Activated T-helper 1 cell treated with anti-CD3 and anti-CD28 coated beads, Interleukin-2, amount 50 U/mL, for 16 hours (primary cell): Measurements from ENCODE around the gene SGMS1.
"Not testable (repeated sequence)": the region's sequence is repeated elsewhere in the genome, so short reads cannot be mapped to it uniquely, and the experiment has no call there.

Experiments used
- DNase-seq, 2 donors: peaks; one replicate each; pipeline ENCODE4 v3.0.0-alpha.2; 2020; ENCODE audit warnings: low read depth in 1 of 2, low spot score in 1 of 2

Gene SGMS1

DNA sequence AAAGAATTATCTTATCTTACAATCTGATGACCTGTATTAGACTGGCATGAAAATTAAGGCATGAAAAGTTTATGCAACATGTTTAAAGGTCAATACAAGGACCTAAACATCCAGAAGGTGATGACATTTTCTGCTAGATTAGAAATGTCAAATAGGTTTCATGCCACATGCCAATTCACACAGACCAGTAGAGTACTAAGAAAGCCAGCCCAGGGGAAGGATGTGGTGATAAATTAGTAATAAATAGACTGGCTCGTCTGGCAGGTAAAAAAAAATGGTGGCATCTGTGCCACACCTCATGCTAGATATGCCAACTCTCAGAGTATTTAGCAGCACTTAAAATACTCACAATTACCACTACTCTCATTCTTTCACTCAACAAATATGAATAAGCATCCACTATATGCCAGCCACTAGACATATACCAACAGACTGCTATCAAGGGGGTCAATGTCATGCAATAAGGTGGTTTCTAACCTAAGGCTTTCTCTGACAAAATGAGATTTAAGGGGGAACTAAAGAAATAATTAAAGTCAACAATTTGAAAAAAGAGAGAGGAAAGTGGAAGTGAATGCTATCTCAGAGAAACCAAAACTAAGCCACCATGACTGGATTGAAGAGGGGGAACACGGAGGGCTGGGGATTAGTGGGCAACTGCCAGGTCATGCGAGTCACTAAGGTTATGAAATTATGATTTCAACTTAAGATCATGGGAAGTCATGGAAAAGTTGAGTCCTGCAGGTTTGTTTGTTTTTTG, 83.5 kb downstream of the SGMS1 start:
- peak in 1 of 2 donors; percentile 8 for DNase-seq

DNA sequence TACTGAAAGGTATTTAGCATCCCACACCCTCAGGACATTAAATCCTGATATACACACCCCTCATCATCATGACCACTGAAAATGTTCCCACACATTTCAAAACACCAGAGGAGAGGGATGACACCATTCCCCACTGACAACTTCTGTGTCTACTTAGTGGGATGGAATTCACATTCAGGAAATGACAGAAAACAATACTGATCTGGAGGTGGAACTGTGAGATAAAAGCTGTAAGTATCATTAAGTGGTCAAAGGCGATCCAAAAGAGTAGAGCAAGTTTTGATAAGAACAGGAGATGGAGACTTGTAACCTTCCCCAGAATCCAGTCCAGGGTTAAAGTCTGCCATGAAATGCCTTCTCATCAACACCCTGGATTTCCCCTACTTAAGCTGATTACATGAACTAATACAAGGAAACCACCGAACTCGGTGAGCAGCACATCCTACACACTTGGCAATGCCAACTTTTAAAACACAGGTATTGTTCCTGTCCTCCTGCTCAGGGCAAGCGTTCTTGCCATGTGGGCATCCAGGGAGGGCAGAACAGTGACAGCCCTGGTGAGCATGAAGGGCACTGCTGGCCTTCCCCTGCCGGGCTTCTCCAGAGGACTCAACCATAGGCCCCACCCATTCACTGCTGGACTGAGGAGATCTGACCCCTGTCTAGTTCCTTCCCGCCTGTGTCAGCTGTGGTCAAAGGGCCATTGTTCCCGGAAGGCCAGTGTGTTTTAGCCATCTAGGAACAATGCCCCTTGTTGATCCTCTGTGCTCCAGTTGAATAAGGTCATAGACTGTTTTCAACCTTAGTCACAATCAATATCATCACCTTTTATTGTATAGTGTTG, 85.0 kb downstream of the SGMS1 start:
- DNase-seq: no peak

DNA sequence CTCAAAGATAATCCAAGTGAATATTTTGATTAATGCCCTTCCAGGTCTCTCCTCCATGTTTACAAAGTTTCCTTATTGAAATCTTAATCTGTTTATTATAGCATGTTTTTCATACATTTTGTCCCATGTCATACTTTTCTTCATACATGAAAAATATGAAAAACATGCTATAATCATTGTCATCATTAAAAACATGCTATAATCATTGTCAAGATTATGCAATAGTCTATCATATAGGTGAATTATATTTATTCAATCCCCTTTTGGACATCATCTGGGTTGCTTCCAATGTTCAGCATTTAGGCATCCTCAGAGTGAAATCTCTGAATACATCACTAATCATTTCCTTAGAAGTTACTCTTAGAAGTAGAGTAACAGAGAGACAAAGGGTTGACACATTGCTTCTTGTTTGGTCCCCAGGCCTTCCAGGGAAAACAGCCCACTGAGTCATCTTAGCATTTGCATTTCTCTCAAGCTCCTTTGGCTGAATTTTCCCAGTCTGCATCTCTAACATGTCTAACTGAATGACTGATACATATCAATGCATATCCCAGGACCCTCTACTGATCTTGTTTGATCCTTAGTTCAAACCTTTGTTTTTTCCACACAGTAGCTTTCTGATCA, 87.0 kb downstream of the SGMS1 start:
- DNase-seq: no peak

DNA sequence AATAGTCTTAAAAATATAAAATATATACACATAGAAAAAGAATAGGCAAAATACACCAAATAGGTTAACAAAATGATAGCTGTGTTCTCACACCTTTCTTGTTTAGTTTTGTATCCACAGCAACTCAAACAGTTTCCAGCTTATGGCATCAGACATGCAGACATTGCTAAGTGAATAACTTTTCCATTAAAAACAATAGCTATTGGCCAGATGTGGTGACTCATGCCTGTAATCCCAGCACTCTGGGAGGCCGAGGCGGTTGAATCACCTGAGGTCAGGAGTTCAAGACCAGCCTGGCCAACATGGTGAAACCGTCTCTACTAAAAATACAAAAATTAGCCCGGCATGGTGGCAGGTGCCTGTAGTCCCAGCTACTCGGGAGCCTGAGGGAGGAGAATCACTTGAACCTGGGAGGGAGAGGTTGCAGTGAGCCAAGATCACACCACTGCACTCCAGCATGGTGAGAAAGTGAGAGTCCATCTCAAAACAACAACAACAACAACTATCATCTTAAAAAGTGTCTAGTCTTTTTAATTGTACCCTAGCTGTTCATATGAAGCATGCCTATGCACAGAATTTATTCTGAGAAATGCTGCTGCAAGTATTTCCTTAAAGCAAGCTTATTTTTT, 88.9 kb downstream of the SGMS1 start:
- DNase-seq: not testable (repeated sequence)

DNA sequence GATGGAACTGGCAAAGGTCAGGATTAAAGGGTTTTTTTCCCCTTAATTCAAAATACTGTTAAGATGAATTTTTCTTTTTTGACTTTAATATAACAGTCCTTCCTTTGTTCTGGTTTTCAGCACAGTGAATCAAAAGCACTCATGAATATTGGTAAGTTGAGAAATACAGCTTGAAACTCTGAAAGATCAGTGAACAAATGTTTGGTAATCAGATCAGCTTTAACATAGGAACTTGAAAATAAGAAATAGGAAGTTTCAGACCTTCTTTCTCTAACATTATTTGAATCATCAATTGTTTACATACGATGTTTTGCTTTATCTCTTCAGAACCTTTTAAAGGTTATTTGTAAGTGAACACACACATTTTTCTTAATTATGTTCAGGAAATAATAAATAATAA, 90.5 kb downstream of the SGMS1 start:
- no peak for DNase-seq

DNA sequence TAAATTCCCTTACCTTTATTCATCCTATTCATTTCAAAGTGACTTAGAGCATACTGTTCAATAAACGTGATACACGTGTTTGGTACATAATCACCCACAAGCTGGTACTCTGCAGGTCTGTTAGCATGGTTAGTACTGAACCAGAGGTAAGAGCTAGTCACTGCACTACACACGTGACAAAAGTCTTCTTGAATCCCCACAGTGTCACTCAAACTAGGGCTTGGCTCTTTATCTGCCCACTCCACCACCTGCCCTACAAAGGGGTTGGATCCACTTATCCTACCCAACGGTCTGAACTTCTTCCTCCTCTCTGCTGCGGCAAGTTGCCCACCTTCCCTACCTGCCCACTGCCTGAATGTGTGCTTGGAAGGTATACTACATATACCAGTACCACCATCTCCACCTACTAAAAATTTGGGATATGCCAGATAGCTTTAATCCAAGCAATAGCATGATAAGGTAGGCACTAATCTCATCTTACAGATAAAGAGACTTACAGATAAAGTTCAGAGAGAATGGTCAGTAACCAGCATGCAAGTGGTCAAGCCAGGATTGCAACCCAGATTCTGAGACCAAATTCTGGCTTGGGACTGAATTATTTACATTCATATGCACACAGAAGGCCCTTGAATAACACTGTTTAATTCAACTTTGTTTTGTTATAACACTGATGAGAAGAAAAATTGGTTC, 92.2 kb downstream of the SGMS1 start:
- DNase-seq: no peak

DNA sequence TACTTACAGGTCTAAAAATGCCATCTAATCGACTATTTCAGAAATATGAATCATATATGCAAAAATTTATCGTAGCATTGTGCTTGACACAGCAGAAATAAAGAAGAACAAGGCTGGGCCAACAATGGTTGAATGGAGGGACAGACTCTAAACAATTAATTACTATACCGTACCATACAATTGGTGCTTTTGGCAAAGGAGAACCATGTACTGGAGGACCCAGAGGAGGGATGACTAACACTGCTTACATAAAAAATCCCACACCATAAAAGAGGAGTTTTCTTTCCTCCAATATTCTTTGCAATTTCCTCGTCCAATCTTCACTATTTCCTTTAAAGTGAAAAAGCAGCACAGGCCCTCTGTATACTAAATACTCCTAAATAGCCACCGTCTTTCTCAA, 94.1 kb downstream of the SGMS1 start:
- no peak for DNase-seq

DNA sequence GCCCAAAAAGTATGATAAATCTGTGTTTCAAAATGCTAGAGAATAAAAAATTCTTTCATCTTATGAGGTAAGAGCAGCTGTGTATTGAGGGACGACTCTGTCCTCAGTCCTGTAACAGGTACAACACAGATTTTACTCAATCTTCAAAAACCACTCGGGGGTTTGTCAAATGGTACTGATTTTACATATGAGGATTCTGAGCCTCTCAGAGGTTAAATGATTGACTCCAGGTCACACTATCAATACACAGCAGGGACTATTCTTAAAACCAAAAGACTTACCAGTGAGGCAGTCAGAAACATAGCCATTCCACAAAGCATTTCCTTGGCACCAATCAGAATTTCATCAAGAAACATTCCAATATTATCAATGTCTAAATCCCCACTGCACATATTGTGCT, 95.5 kb downstream of the SGMS1 start:
- no peak for DNase-seq

DNA sequence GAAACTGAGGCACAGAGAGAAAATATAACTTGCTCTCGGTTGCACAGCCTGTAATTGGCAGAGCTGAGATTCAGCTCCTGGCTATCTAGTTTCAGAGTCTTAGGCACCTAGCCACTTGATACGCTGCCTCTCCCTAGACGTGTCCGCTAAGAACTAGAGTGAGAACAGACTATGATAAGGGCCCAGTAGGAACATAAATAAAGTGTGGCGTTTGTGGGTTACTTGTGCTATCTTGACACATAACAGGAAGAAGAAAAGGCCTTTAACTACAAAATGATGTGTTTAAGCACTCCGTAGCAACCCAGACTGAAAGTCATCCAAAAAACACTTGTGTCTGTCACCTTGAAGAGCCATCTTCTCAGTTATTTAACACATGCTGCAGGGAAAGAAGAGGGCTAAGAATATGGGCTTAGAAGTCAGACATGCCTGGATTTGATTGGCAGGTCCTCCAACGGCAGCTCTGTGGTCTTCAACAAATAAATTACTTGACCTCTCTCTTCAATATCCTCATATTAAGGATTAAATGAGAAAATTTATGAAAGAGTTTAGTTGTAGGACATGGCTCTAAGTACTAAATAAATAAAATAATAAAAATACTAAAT, 96.2 kb downstream of the SGMS1 start:
- no peak for DNase-seq

DNA sequence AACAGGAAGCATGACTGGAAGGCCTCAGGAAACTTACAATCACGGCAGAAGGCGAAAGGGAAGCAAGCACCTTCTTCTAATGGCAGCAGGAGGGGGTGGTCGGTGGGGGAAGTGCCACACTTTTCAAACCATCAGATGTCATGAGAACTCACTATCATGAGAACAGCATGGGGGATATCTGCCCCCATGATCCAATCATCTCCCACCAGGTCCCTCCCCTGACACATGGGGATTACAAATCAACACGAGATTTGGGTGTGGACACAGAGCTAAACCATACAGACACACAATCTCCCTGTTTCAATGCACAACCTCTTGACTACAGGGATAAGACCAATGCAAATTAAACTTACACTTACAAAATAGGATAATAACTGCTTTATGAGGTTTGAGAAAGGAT, 97.6 kb downstream of the SGMS1 start:
- no peak for DNase-seq

DNA sequence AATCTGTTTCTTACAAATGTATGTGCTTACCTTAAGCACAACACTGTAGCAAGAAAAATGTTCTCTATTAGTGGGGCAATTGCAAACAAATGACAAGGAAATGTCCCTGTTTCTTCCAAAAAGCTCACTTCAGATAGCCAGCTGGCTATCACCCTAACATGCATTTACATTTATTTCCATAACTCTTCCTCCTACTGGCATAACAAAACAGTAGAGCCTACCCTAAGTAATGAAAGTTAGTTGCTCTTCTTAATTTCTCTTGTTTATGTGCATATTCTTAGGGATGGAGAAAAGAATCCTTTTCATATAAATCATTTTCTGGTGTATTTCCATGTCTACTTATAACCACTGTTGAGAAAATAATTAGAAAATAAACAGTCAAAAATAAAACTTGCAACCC, 100.4 kb downstream of the SGMS1 start:
- DNase-seq: no peak

DNA sequence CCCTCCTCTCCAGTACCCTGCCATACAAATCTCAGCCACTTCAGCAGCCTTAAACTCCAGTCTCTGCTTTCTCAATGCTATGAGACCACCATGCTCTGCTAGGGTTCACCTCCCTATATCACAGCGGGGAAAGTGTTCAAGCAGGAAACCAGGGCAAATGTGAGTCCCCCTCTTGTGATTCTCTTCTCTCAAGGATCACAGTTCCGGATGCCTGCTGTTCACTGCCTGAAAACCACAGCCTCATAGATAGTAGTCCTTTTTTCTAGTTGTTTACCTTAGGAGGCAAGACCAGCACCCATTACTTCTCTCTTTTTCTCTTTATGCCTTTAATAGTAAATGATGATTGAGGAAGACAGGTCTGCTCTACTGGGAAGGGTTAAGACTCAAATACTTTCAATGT, 100.8 kb downstream of the SGMS1 start:
- no peak for DNase-seq

DNA sequence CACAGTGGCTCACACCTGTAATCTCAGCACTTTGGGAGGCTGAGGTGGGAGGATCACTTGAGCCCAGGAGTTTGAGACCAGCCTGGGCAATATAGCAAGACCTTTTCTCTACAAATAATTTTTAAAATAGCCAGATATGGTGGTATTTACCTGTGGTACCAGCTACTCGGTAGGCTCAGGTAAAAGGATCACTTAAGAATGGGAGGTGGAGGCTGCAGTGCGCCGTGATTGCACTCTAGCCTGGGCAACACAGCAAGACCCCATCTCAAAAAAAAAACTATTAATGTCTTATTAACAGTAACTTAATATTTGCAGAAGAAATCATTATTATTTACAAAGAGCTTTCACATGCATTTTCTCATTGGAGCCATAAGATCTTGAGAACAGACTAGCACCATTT, 103.6 kb downstream of the SGMS1 start:
- DNase-seq: no peak

DNA sequence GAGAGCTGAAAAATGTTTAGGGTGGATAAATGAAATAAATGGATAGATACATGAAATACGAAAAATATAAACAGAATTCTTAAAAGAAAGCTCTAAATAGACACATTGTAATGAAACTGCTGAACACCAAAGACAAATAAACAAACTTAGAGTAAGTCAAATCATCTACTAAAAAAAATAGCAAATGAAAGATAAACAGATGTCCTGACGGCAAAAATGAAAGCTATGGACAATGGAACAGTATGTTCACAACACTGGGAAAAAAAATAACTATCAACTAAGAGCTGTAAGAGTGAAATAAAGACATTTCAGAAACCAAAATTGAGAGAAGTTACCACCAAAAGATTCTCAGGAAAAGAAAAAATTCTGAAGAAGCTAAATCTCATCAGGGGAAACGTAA, 106.1 kb downstream of the SGMS1 start:
- DNase-seq: no peak

DNA sequence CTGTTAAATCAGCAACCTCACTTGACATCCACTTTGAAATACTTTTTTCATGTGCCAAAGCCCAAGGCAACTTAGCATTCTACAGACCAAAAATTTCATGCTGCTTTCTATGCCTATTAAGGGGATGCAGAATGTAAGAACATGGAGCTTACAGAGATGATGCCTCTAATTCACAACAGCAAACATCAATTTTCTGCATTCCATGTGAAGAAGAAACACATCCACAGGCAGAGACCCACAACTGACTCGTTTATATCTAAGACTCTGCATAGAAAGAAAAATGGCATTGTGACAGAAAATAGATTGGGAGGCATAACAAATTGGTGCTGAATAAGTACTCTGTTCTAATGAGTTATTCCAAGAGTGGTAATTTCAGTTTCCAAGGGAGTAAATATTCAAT, 107.6 kb downstream of the SGMS1 start:
- no peak for DNase-seq

DNA sequence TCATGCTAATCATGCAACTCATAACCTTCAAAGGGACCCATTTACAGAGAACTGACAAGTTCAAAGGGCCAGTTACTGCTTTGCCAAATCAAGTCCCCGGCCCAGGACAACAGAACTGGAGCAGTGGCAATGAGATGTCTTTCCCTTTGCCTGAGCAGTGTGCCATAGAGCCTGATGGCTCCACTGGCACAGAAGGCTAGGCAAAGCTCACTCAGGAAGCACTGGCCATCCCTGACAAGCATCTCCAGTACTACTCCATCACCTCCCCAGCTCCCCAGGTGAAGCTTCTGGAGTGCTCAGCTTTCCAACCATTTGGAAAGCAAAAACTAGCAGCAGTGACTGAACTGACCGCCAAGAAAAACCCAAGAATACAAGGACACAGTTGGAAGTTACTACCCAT, 108.3 kb downstream of the SGMS1 start:
- no peak for DNase-seq

DNA sequence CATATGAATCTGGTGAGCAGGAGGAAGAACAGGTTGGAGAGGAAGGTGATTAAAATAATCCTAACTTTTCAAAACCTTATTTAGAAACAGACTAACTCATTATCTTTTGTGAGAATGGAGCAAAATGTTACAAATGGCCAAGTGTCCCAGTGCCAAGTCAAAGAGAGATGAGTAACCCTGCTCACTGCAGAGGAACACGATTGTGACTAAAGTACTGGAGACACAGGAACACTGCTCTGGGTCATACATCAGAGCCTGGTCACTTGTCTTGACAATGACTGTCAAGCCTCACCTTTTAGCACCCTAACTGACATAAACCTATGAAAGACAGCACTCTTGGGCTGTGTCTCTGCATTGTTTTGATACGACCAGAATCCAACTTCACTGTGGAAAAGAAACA, 108.8 kb downstream of the SGMS1 start:
- DNase-seq: no peak

DNA sequence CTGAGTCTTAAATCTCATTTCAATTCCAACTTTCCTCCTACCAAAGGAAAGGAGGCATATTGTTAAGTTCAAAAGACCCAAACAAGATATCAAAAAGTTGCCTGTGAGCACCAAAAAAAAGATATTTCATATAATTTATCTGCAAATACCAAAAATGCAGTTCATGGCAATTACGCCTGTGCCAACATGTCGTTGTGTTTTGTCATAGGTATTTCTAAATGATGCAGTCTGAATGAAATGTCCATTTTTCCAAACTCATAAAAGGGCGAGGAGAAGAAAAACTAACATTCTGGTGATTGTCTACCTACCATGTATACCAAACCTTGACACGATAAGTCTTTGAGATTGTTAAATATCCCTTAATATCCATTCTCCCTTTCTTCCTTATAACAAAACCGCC, 109.8 kb downstream of the SGMS1 start:
- no peak for DNase-seq

DNA sequence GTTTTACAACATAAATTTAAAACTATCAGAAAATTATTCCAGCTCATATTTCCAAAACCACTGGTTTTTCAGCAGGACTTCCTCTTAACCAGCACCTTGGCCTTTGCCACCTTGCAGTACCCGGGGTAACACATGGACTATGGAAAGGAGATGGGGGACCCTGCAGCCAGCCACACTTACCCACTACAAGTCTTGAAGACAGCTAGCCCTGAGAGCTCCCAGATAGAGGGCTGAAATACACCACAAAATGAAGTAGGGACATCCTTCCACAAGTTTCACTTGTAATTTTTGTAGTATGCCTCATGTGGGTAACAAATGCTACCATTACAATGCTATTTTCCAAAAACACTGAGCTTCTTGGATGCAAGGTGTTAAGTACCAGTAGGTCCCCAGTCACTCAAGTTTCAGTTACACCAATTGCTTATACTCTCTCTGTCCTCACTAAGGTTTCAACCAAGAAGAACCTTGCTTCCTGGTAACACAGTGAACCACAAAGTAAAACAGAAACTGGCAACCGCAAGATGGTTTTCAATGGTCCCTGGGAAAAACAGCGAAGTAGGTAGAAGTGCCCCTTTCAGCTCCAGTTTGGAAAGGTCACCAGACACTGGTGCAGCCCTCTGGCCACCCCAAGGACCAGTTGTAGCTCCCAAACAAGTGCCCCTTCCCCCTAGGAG, 110.9 kb downstream of the SGMS1 start:
- DNase-seq: no peak

DNA sequence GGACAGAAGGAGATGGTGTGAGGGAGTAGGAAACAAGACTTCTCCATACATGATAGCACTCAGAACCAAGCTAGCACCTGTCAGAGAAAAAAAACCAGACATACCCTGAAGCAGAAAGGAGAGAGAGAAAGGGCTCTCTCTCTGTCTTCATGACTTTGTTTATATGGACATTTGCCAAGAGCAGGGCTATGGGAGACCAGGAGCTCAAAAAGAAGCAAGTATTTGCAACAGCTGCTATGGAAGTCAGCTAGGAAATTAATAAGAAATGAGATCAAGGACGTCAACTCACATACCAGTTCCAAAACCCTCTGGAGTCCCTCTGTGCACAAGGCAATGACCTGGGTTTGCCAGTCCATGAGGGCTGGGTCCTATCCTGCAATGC, 111.6 kb downstream of the SGMS1 start:
- DNase-seq: no peak
